Neural cell (in vitro differentiated cells): ENCODE measurements around the gene SURF1. TPM values are rescaled to one million over a fixed set of nuclear protein-coding genes. Genes with fewer than 3 reads are reported as not detected.
"Not testable (repeated sequence)": the region's sequence is repeated elsewhere in the genome, so short reads cannot be mapped to it uniquely, and the experiment has no call there.

Source experiments
- H2AFZ ChIP-seq: fragments of 200-600, 300-800 bp; sonication (generic), shearing (Covaris generic); 2 replicates; pipeline ENCODE4 v1.6.0; 2014; ENCODE audit warnings: low read depth, mild to moderate bottlenecking, antibody characterized with exemption, low read length, moderate library complexity
- H3F3A ChIP-seq: fragments of 200-600 bp; shearing (Covaris generic); 2 replicates; pipeline ENCODE4 v1.6.1; 2016; ENCODE audit warnings: mild to moderate bottlenecking, moderate library complexity, mixed read lengths, antibody characterized with exemption, low read length; ENCODE audit not compliant: insufficient read depth, poor library complexity, severe bottlenecking
- H3K27ac ChIP-seq: fragments of 200-600, 300-800 bp; sonication (generic), shearing (Covaris generic); 2 replicates; pipeline ENCODE4 v1.5.1; 2014; ENCODE audit warnings: mild to moderate bottlenecking, low read length, moderate library complexity
- H3K27me3 ChIP-seq: fragments of 300-800, 200-600 bp; sonication (generic), shearing (Covaris generic); 2 replicates; pipeline ENCODE4 v1.6.0; 2014; ENCODE audit warnings: mild to moderate bottlenecking, low read depth, low read length, moderate library complexity; ENCODE audit not compliant: insufficient read depth
- H3K36me3 ChIP-seq: fragments of 300-800, 200-600 bp; sonication (generic), shearing (Covaris generic); 2 replicates; pipeline ENCODE4 v1.5.1; 2014; ENCODE audit warnings: mild to moderate bottlenecking, antibody characterized with exemption, low read length, moderate library complexity; ENCODE audit not compliant: insufficient read depth
- H3K4me2 ChIP-seq: fragments of 300-800, 200-600 bp; sonication (generic), shearing (Covaris generic); 2 replicates; pipeline ENCODE4 v1.6.0; 2014; ENCODE audit warnings: mild to moderate bottlenecking, low read length
- H3K4me3 ChIP-seq: fragments of 300-800, 200-600 bp; sonication (generic), shearing (Covaris generic); 2 replicates; pipeline ENCODE4 v1.5.1; 2014; ENCODE audit warnings: mild to moderate bottlenecking, low read length, moderate library complexity
- H3K79me2 ChIP-seq: fragments of 200-600 bp; shearing (Covaris generic); replicated peaks from 2 replicates; pipeline ENCODE4 v1.6.0; 2014; ENCODE audit warnings: mild to moderate bottlenecking, low read length, moderate library complexity; ENCODE audit not compliant: insufficient read depth
- H3K9ac ChIP-seq: fragments of 300-800, 200-600 bp; sonication (generic), shearing (Covaris generic); 2 replicates; pipeline ENCODE4 v1.6.1; 2016; ENCODE audit warnings: mild to moderate bottlenecking, low read length, mixed read lengths
- H3K9me2 ChIP-seq: fragments of 200-600 bp; shearing (Covaris generic); 2 replicates; pipeline ENCODE4 v1.6.1; 2016; ENCODE audit warnings: mild to moderate bottlenecking, low read length, mixed read lengths; ENCODE audit not compliant: insufficient read depth
- H3K9me3 ChIP-seq: fragments of 200-600, 300-800 bp; sonication (generic), shearing (Covaris generic); 2 replicates; pipeline ENCODE4 v1.6.1; 2016; ENCODE audit warnings: mild to moderate bottlenecking, mixed run types, low read length, moderate library complexity, mixed read lengths
- H4K20me1 ChIP-seq: fragments of 200-600 bp; shearing (Covaris generic); 2 replicates; pipeline ENCODE4 v1.6.1; 2016; ENCODE audit warnings: mild to moderate bottlenecking, mixed run types; ENCODE audit not compliant: insufficient read depth
- SMC3 ChIP-seq: fragments of 450-650 bp; conservative IDR thresholded peaks from 2 replicates; pipeline ENCODE4 v1.6.1; 2014; ENCODE audit warnings: antibody characterized with exemption, mild to moderate bottlenecking, moderate library complexity; ENCODE audit not compliant: poor library complexity
- TAF1 ChIP-seq: IDR thresholded peaks from 2 replicates; pipeline ENCODE4 v1.6.1; 2012; ENCODE audit warnings: low read depth
- polyA plus RNA-seq: library from polyadenylated mRNA; depleted of rRNA; stranded (reverse); fragments of >200 nt; gene quantifications from 2 replicates; pipeline ENCODE4 v1.2.3, GENCODE V29; 2014
- TF ChIP-seq, protein P1 (sequence below): fragments of 450-650 bp; IDR thresholded peaks from 2 replicates; pipeline ENCODE4 v1.5.1; 2014; ENCODE audit warnings: antibody characterized with exemption, mild to moderate bottlenecking, moderate library complexity; ENCODE audit not compliant: poor library complexity, severe bottlenecking
- TF ChIP-seq, protein P2 (sequence below): IDR thresholded peaks from 2 replicates; pipeline ENCODE4 v1.6.1; 2012; ENCODE audit warnings: borderline replicate concordance

The SURF1 gene
- polyA plus RNA-seq, 1 donor from 2014 or later: 32.3 TPM

DNA sequence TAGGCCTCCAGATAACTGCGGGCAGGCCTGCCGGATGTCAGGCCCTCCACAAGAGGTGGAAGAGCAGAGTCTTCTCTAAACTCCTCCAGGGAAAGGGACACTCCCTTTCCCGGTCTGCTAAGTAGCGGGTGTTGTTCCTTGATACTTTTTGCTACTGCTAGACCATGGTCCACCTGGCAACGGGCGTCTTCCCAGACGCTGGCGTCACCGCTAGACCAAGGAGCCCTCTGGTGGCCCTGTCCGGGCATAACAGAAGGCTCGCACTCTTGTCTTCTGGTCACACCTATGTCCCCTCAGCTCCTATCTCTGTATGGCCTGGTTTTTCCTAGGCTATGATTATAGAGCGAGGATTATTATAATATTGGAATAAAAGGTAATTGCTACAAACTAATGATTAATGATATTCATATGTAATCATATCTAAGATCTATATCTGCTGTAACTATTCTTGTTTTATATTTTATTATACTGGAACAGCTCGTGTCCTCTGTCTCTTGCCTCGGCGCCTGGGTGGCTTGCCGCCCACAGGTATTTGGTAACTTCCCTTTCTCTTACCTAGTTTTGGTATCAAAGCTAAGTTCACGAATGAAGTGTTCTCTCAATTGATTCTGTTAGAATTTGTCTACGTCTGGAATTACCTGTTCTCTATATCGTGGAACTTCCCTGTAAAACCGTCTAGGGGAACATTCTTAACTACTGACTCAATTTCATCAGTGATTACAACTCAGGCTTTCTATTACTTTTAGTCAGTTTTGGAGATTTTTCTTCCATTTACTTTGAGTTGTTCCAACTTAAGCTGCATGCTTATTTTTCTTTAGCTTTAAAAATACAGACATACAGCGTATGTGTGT lies 26.8 kb downstream of the SURF1 start:
- not testable (repeated sequence) for H3K4me3 ChIP-seq, H3F3A ChIP-seq, H3K4me2 ChIP-seq, H2AFZ ChIP-seq, H3K9ac ChIP-seq, H3K9me3 ChIP-seq, H3K27ac ChIP-seq, H3K9me2 ChIP-seq, H3K36me3 ChIP-seq, H3K27me3 ChIP-seq, H3K79me2 ChIP-seq, H4K20me1 ChIP-seq
- TF ChIP-seq, protein P1, sequence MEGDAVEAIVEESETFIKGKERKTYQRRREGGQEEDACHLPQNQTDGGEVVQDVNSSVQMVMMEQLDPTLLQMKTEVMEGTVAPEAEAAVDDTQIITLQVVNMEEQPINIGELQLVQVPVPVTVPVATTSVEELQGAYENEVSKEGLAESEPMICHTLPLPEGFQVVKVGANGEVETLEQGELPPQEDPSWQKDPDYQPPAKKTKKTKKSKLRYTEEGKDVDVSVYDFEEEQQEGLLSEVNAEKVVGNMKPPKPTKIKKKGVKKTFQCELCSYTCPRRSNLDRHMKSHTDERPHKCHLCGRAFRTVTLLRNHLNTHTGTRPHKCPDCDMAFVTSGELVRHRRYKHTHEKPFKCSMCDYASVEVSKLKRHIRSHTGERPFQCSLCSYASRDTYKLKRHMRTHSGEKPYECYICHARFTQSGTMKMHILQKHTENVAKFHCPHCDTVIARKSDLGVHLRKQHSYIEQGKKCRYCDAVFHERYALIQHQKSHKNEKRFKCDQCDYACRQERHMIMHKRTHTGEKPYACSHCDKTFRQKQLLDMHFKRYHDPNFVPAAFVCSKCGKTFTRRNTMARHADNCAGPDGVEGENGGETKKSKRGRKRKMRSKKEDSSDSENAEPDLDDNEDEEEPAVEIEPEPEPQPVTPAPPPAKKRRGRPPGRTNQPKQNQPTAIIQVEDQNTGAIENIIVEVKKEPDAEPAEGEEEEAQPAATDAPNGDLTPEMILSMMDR: peak; percentile 30

DNA sequence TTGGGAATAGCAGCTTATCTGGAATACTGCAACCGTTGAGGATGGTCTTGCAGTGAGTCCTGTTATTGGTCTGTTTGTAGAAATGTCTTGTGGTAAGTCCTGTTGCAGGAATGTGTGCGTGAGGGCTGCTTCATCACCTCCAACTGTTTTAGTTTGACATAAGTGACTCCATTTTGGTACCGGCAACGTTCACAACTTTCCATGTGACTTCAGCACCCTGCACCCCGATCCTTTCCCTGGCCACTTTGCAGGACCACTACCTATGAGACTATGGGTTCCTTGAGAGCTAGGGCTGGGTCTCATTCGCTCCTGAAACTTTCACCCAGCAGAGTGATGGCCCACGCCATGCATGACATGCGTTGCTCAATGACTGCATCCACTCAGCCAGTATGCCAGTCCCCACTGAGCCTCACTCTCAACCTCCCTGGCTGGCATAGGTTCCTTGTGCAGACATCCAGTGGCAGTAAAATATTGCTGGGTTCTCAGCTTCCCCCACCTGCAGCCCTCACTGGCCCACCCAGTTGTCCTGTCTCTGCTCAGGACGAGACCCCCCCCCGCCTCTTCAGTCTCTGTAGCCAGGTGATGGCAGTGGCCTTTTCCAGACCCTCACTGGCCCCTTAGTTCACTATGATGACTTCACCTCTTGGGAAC lies 28.3 kb downstream of the SURF1 start:
- Histone ChIP-seq H2AFZ (no peak overlapping the region), H3K79me2 (no peaks in the 10 kb centered on the region), H3K9me3 (no peaks in the 10 kb centered on the region), H3K4me3 (no peak overlapping the region), H3K4me2 (no peak overlapping the region), H4K20me1 (no peaks in the 10 kb centered on the region), H3K9ac (no peak overlapping the region), H3F3A (no peaks in the 10 kb centered on the region), H3K27me3 (no peaks in the 10 kb centered on the region), H3K9me2 (no peaks in the 10 kb centered on the region), H3K27ac (no peak overlapping the region), H3K36me3 (no peaks in the 10 kb centered on the region)
- no peak for TF ChIP-seq SMC3
- no peak for TF ChIP-seq TAF1
- TF ChIP-seq, protein P2, sequence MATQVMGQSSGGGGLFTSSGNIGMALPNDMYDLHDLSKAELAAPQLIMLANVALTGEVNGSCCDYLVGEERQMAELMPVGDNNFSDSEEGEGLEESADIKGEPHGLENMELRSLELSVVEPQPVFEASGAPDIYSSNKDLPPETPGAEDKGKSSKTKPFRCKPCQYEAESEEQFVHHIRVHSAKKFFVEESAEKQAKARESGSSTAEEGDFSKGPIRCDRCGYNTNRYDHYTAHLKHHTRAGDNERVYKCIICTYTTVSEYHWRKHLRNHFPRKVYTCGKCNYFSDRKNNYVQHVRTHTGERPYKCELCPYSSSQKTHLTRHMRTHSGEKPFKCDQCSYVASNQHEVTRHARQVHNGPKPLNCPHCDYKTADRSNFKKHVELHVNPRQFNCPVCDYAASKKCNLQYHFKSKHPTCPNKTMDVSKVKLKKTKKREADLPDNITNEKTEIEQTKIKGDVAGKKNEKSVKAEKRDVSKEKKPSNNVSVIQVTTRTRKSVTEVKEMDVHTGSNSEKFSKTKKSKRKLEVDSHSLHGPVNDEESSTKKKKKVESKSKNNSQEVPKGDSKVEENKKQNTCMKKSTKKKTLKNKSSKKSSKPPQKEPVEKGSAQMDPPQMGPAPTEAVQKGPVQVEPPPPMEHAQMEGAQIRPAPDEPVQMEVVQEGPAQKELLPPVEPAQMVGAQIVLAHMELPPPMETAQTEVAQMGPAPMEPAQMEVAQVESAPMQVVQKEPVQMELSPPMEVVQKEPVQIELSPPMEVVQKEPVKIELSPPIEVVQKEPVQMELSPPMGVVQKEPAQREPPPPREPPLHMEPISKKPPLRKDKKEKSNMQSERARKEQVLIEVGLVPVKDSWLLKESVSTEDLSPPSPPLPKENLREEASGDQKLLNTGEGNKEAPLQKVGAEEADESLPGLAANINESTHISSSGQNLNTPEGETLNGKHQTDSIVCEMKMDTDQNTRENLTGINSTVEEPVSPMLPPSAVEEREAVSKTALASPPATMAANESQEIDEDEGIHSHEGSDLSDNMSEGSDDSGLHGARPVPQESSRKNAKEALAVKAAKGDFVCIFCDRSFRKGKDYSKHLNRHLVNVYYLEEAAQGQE: no peak

DNA sequence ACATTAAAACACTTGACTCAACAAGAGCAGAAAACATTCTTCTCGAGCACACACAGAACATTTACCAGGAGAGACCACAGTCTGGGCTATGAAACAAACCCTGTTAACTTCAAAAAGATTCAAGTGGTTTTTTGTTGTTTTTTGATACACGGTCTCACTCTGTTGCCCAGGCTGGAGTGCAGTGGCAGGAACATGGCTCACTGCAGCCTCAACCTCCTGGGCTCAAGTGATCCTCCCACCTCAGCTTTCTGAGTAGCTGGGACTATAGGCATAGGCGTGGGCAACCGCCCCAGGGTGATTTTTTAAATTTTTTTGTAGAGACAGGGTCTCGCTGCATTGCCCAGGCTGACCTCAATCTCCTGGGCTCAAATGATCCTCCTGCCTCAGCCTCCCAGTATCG lies 29.3 kb downstream of the SURF1 start:
- H3F3A ChIP-seq, H2AFZ ChIP-seq, H4K20me1 ChIP-seq, H3K79me2 ChIP-seq, H3K36me3 ChIP-seq, H3K4me2 ChIP-seq, H3K9me2 ChIP-seq, H3K4me3 ChIP-seq, H3K27ac ChIP-seq, H3K9ac ChIP-seq, H3K9me3 ChIP-seq, H3K27me3 ChIP-seq: not testable (repeated sequence)
